OCI-LY3 (cell line): ENCODE results near the gene TSPAN19.
"Not testable (repeated sequence)": the region's sequence is repeated elsewhere in the genome, so short reads cannot be mapped to it uniquely, and the experiment has no call there.

ENCODE experiments used
- H2AFZ ChIP-seq: fragments of 200-600, 300-600 bp; shearing (Covaris generic); 2 replicates; pipeline ENCODE4 v1.6.0; 2014; ENCODE audit warnings: antibody characterized with exemption, low read depth, low read length
- H3K27ac ChIP-seq: fragments of 200-600, 300-600 bp; sonication (generic); 2 replicates; pipeline ENCODE4 v1.5.1; 2014; ENCODE audit warnings: mild to moderate bottlenecking, low read length, moderate library complexity, mixed read lengths
- H3K27me3 ChIP-seq: fragments of 200-600, 300-600 bp; sonication (generic); 2 replicates; pipeline ENCODE4 v1.6.1; 2014; ENCODE audit warnings: low read depth, low read length, mixed read lengths
- H3K36me3 ChIP-seq: fragments of 200-600, 300-600 bp; sonication (generic); replicated peaks from 2 replicates; pipeline ENCODE3; 2014; ENCODE audit warnings: low read depth, low read length, mixed read lengths
- H3K4me1 ChIP-seq: fragments of 300-600, 200-600 bp; sonication (generic); 2 replicates; pipeline ENCODE4 v1.6.1; 2014; ENCODE audit warnings: low read length, mixed read lengths
- H3K4me2 ChIP-seq: fragments of 200-600, 300-600 bp; sonication (generic); 2 replicates; pipeline ENCODE4 v1.6.1; 2014; ENCODE audit warnings: low read length, mixed read lengths
- H3K4me3 ChIP-seq: fragments of 300-600, 200-600 bp; sonication (generic); 2 replicates; pipeline ENCODE4 v1.5.1; 2014; ENCODE audit warnings: antibody characterized with exemption, mild to moderate bottlenecking, low read length, moderate library complexity
- H3K79me2 ChIP-seq: fragments of 300-600, 200-600 bp; shearing (Covaris generic); 2 replicates; pipeline ENCODE4 v1.6.1; 2014; ENCODE audit warnings: mild to moderate bottlenecking, low read length, mixed read lengths
- H3K9ac ChIP-seq: fragments of 300-600, 200-600 bp; shearing (Covaris generic); 2 replicates; pipeline ENCODE4 v1.6.0; 2014; ENCODE audit warnings: mild to moderate bottlenecking, low read length, moderate library complexity
- H3K9me3 ChIP-seq: fragments of 200-600, 300-600 bp; shearing (Covaris generic); 2 replicates; pipeline ENCODE4 v1.6.1; 2014; ENCODE audit warnings: low read length, mixed read lengths; ENCODE audit not compliant: insufficient read depth
- H4K20me1 ChIP-seq: fragments of 200-600, 300-600 bp; sonication (generic); 2 replicates; pipeline ENCODE4 v1.6.1; 2016; ENCODE audit warnings: low read length, mixed read lengths; ENCODE audit not compliant: insufficient read depth
- EZH2phosphoT487 ChIP-seq: fragments of 200-600 bp; shearing (Covaris generic); IDR thresholded peaks from 2 replicates; pipeline ENCODE4 v1.6.1; 2018; ENCODE audit warnings: antibody characterized with exemption, mixed run types, low read depth
- TF ChIP-seq, protein P1 (sequence below): fragments of 200-600, 300-600 bp; sonication (generic); IDR thresholded peaks from 2 replicates; pipeline ENCODE4 v1.5.1; 2014; ENCODE audit warnings: antibody characterized with exemption, low read length, low read depth

TSPAN19 gene

GRCh38 chr12:85016413-85016812 lies 19.7 kb downstream of the TSPAN19 start:
- Histone ChIP-seq H3K27me3 (no peaks in the 10 kb centered on the region), H3K4me1 (no peaks in the 10 kb centered on the region), H3K27ac (no peak overlapping the region), H3K4me2 (no peak overlapping the region), H4K20me1 (no peaks in the 10 kb centered on the region), H3K36me3 (no peaks in the 10 kb centered on the region), H3K79me2 (no peaks in the 10 kb centered on the region), H3K9me3 (no peaks in the 10 kb centered on the region), H3K4me3 (no peak overlapping the region), H3K9ac (no peak overlapping the region), H2AFZ (no peak overlapping the region)
- no peak for TF ChIP-seq EZH2phosphoT487

GRCh38 chr12:85007836-85008235 lies 28.2 kb downstream of the TSPAN19 start:
- no peak for TF ChIP-seq EZH2phosphoT487
- TF ChIP-seq, protein P1, sequence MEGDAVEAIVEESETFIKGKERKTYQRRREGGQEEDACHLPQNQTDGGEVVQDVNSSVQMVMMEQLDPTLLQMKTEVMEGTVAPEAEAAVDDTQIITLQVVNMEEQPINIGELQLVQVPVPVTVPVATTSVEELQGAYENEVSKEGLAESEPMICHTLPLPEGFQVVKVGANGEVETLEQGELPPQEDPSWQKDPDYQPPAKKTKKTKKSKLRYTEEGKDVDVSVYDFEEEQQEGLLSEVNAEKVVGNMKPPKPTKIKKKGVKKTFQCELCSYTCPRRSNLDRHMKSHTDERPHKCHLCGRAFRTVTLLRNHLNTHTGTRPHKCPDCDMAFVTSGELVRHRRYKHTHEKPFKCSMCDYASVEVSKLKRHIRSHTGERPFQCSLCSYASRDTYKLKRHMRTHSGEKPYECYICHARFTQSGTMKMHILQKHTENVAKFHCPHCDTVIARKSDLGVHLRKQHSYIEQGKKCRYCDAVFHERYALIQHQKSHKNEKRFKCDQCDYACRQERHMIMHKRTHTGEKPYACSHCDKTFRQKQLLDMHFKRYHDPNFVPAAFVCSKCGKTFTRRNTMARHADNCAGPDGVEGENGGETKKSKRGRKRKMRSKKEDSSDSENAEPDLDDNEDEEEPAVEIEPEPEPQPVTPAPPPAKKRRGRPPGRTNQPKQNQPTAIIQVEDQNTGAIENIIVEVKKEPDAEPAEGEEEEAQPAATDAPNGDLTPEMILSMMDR, result no peak
- Histone ChIP-seq H3K9me3 (no peaks in the 10 kb centered on the region), H4K20me1 (no peaks in the 10 kb centered on the region), H3K27ac (no peak overlapping the region), H3K27me3 (no peaks in the 10 kb centered on the region), H3K9ac (no peak overlapping the region), H3K79me2 (no peaks in the 10 kb centered on the region), H3K4me2 (no peak overlapping the region), H3K4me3 (no peak overlapping the region), H3K36me3 (no peaks in the 10 kb centered on the region), H3K4me1 (peaks cover 5% of the 10 kb centered on the region), H2AFZ (no peak overlapping the region)

DNA sequence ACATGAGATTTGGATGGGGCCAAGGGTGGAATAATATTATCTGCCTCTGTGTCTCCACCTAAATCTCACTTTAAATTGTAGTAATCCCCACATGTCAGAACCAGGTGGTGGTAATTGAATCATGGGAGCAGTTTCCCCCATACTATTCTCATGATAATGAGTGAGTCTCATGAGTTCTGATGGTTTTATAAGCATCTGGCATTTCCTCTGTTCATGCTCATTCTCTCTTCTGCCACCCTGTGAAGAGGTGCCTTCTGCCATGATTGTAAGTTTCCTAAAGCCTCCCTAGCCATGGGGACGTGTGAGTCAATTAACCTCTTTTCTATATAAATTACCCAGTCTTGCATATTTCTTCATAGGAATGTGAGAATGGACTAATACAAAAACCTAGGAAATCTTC lies 29.9 kb downstream of the TSPAN19 start:
- TF ChIP-seq, protein P1, result no peak
- TF ChIP-seq EZH2phosphoT487, result no peak

GRCh38 chr12:85005615-85006014 lies 30.5 kb downstream of the TSPAN19 start:
- Histone ChIP-seq H3K4me3 (no peak overlapping the region), H3K9ac (no peak overlapping the region), H3K9me3 (no peaks in the 10 kb centered on the region), H4K20me1 (no peaks in the 10 kb centered on the region), H3K79me2 (no peaks in the 10 kb centered on the region), H3K27ac (no peak overlapping the region), H3K4me2 (no peak overlapping the region), H2AFZ (no peak overlapping the region), H3K27me3 (no peaks in the 10 kb centered on the region), H3K4me1 (peaks cover 6% of the 10 kb centered on the region), H3K36me3 (no peaks in the 10 kb centered on the region)
- TF ChIP-seq EZH2phosphoT487, result no peak
- TF ChIP-seq, protein P1, result no peak

More for the DNA sequence above, 29.9 kb downstream of the TSPAN19 start:
- Histone ChIP-seq H3K36me3 (no peaks in the 10 kb centered on the region), H2AFZ (no peak overlapping the region), H3K27ac (no peak overlapping the region), H3K4me2 (no peak overlapping the region), H3K27me3 (no peaks in the 10 kb centered on the region), H3K79me2 (no peaks in the 10 kb centered on the region), H3K9me3 (no peaks in the 10 kb centered on the region), H4K20me1 (no peaks in the 10 kb centered on the region), H3K9ac (no peak overlapping the region), H3K4me3 (no peak overlapping the region), H3K4me1 (peaks cover 6% of the 10 kb centered on the region)

GRCh38 chr12:85005047-85005446 lies 31.0 kb downstream of the TSPAN19 start:
- not testable (repeated sequence) for H3K36me3 ChIP-seq, H3K4me3 ChIP-seq, H3K4me2 ChIP-seq, H3K27ac ChIP-seq, H3K9me3 ChIP-seq, H3K79me2 ChIP-seq, H3K4me1 ChIP-seq, H2AFZ ChIP-seq, H3K9ac ChIP-seq, H4K20me1 ChIP-seq, H3K27me3 ChIP-seq
